ENCODE data around the gene SOWAHA. TPM values are rescaled to one million over a fixed set of nuclear protein-coding genes. Genes with fewer than 3 reads are reported as not detected.

SOWAHA gene
- total and polyA plus RNA-seq, 2 of the 8 experiments (the other 6 are each of a cell fraction or from before 2014, with no cell fraction given): 0.09 to 0.11 TPM

GRCh38 chr5:132821350-132821749, 8.2 kb downstream of the SOWAHA start:
- FAIRE-seq (no peak), DNase-seq (ENCODE audit: low read depth in 1 of 2, low spot score in 2 of 2) (no peak)
- Histone ChIP-seq H3K27me3 (replicated peaks in 1 of 4; ENCODE audit: control insufficient read depth in 3 of 4, extremely low read depth in 1 of 4, insufficient read depth in 3 of 4, low read length in 3 of 4) (peaks cover 7 to 36% (median 26%) of the 10 kb centered on the region in 4 experiments), H3K18ac (ENCODE audit: extremely low read depth, low read length) (no peak overlapping the region), H2BK5ac (ENCODE audit: low read depth, low read length) (no peak overlapping the region), H4K91ac (replicated peaks; ENCODE audit: insufficient read length, low read length) (no peak overlapping the region), H3K4me1 (replicated peaks in 1 of 4; ENCODE audit: control insufficient read depth in 3 of 4, insufficient read depth in 4 of 4, low read length in 3 of 4) (peaks cover 0 to 18% (median 16%) of the 10 kb centered on the region in 4 experiments; a peak in 6 of 7 replicates), H3K9me3 (ENCODE audit: insufficient read depth in 2 of 2, low read depth in 1 of 2, low read length in 1 of 2) (no peaks in the 10 kb centered on the region), H3K9ac (replicated peaks in 1 of 4; ENCODE audit: extremely low read depth in 1 of 4, low read depth in 3 of 4, low read length in 3 of 4) (no peak overlapping the region), H4K8ac (ENCODE audit: extremely low read depth, insufficient read depth, low read length) (no peak overlapping the region), H2BK15ac (ENCODE audit: low read length) (no peak overlapping the region), H3K14ac (ENCODE audit: insufficient read length) (no peak overlapping the region), H3K56ac (replicated peaks; ENCODE audit: insufficient read length, low read depth, low read length) (no peak overlapping the region), H3K23me2 (ENCODE audit: low read depth, low read length) (peaks cover 10% of the 10 kb centered on the region; the same call in 1 of the 2 replicates), H2BK12ac (ENCODE audit: low read depth, low read length) (no peak overlapping the region), H3K4me3 (ENCODE audit: extremely low read depth in 1 of 4, insufficient read depth in 2 of 4, low read depth in 3 of 4, low read length in 4 of 4) (no peak overlapping the region), H3K79me1 (ENCODE audit: low read depth, low read length) (no peaks in the 10 kb centered on the region), H2BK20ac (ENCODE audit: low read length) (no peak overlapping the region), H4K5ac (ENCODE audit: insufficient read length, low read depth, low read length) (no peak overlapping the region), H3K36me3 (ENCODE audit: control insufficient read depth in 2 of 4, insufficient read depth in 4 of 4, low read length in 3 of 4) (no peaks in the 10 kb centered on the region), H2AFZ (ENCODE audit: low read length) (no peak overlapping the region), H2BK120ac (replicated peaks; ENCODE audit: low read depth, low read length) (no peak overlapping the region), H2AK5ac (ENCODE audit: low read depth, low read length) (no peak overlapping the region), H3K79me2 (ENCODE audit: control insufficient read depth in 1 of 2, insufficient read depth in 2 of 2, low read length in 2 of 2) (no peaks in the 10 kb centered on the region), H4K20me1 (replicated peaks in 1 of 2; ENCODE audit: control insufficient read depth in 1 of 2, insufficient read depth in 2 of 2, low read length in 2 of 2) (no peaks in the 10 kb centered on the region), H3K23ac (ENCODE audit: insufficient read length) (no peak overlapping the region), H3K27ac (ENCODE audit: low read depth, low read length) (no peak overlapping the region), H3K4me2 (ENCODE audit: insufficient read depth in 1 of 2, low read depth in 2 of 2, low read length in 2 of 2) (no peak overlapping the region), H3K4ac (replicated peaks; ENCODE audit: insufficient read length, low read depth, low read length) (no peak overlapping the region)
- POLR2A ChIA-PET (ENCODE audit: partially characterized antibody): interaction anchor here (0.8 to 1.7 kb wide), 4 partner anchors 8 to 60 kb away, joined by 3 to 4 read pairs (median 4); no protein-coding TSS in a partner anchor
- TF ChIP-seq TAF7 (optimal IDR thresholded peaks at IDR 0.05; ENCODE audit: borderline replicate concordance, low read depth, low read length) (no peak), SP4 (IDR thresholded peaks at IDR 0.05; ENCODE audit: low read length) (no peak), EZH2 (IDR thresholded peaks at IDR 0.05; ENCODE audit: low read depth, low read length, severe bottlenecking) (no peak), ATF2 (IDR thresholded peaks at IDR 0.05; ENCODE audit: low read length) (no peak)
- 91% methylated on average over 3 of the region's 3 CpGs; no CpG with 5 or more reads in 1 of the 2 experiments for WGBS, 2 experiments (ENCODE audit: extremely low coverage in 1 of 2, insufficient coverage in 1 of 2, insufficient read length in 1 of 2, insufficient replicate concordance in 2 of 2, low coverage in 1 of 2, low lambda C conversion rate in 2 of 2, missing lambda C conversion rate in 1 of 2)
- CTCF ChIA-PET (ENCODE audit: partially characterized antibody): interaction anchor here (0.6 to 25.6 kb wide), 16 partner anchors 7 to 319 kb away, joined by 3 to 465 read pairs (median 8); partner anchors contain the start of genes CCNI2, GDF9, LEAP2 and SEPTIN8
